ENCODE data around the gene SUPT5H.
A peak's percentile ranks its signal among the peaks of the same experiment; 100 is the strongest.

GRCh38 chr19:39413272-39413910 lies 32.0 kb upstream of the SUPT5H start:
- TF ChIP-seq, protein P1, sequence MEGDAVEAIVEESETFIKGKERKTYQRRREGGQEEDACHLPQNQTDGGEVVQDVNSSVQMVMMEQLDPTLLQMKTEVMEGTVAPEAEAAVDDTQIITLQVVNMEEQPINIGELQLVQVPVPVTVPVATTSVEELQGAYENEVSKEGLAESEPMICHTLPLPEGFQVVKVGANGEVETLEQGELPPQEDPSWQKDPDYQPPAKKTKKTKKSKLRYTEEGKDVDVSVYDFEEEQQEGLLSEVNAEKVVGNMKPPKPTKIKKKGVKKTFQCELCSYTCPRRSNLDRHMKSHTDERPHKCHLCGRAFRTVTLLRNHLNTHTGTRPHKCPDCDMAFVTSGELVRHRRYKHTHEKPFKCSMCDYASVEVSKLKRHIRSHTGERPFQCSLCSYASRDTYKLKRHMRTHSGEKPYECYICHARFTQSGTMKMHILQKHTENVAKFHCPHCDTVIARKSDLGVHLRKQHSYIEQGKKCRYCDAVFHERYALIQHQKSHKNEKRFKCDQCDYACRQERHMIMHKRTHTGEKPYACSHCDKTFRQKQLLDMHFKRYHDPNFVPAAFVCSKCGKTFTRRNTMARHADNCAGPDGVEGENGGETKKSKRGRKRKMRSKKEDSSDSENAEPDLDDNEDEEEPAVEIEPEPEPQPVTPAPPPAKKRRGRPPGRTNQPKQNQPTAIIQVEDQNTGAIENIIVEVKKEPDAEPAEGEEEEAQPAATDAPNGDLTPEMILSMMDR (IDR thresholded peaks at IDR 0.05), result no peak
- peak in 1 of 4 donors; percentile 12 for TF ChIP-seq POLR2A (IDR thresholded peaks at IDR 0.05)

Data from esophagus squamous epithelium (tissue), 4 donors.